Muscle layer of colon (tissue), 2 donors: ENCODE data around the gene PLEKHJ1.

Experiments used
- H3K27ac ChIP-seq: one replicate; pipeline ENCODE4 v1.7.0; 2013; ENCODE audit warnings: low read depth, mild to moderate bottlenecking, low read length, moderate library complexity
- H3K27me3 ChIP-seq, 2 donors: one replicate each; pipeline ENCODE4 v1.7.0; 2013; ENCODE audit warnings: low read length in 2 of 2, mild to moderate bottlenecking in 2 of 2; ENCODE audit not compliant: insufficient read depth in 2 of 2, control insufficient read depth in 1 of 2
- H3K36me3 ChIP-seq: one replicate; pipeline ENCODE4 v1.7.0; 2013; ENCODE audit warnings: mild to moderate bottlenecking, low read length; ENCODE audit not compliant: insufficient read depth
- H3K4me1 ChIP-seq: one replicate; pipeline ENCODE4 v1.7.0; 2013; ENCODE audit warnings: mild to moderate bottlenecking, low read length; ENCODE audit not compliant: insufficient read depth
- H3K4me3 ChIP-seq, 2 donors: one replicate each; pipeline ENCODE4 v1.7.0; 2013; ENCODE audit warnings: low read length in 2 of 2, low read depth in 1 of 2, mild to moderate bottlenecking in 1 of 2, moderate library complexity in 1 of 2
- H3K9ac ChIP-seq: one replicate; pipeline ENCODE4 v1.7.0; 2013; ENCODE audit warnings: low read length
- H3K9me3 ChIP-seq: one replicate; pipeline ENCODE4 v1.7.0; 2013; ENCODE audit warnings: mild to moderate bottlenecking, low read length
- donor health status: abdominal sarcoma.
- donor health status: Adenocarcinoma of cecum.

Gene PLEKHJ1

GRCh38 chr19:2252055-2252796, 16.1 kb upstream of the PLEKHJ1 start:
- Histone ChIP-seq H3K4me3 (no peak overlapping the region), H3K27me3 (peaks cover 11 to 58% of the 10 kb centered on the region in 2 donors)

GRCh38 chr19:2251106-2252054, 15.3 kb upstream of the PLEKHJ1 start:
- Histone ChIP-seq H3K9me3 (no peaks in the 10 kb centered on the region), H3K4me3 (no peak overlapping the region), H3K9ac (no peak overlapping the region), H3K4me1 (peaks cover 4% of the 10 kb centered on the region), H3K36me3 (peaks cover 12% of the 10 kb centered on the region), H3K27me3 (peaks cover 11 to 58% of the 10 kb centered on the region in 2 donors), H3K27ac (no peak overlapping the region)

More at GRCh38 chr19:2252055-2252796, 16.1 kb upstream of the PLEKHJ1 start:
- Histone ChIP-seq H3K27ac (no peak overlapping the region), H3K36me3 (peaks cover 4% of the 10 kb centered on the region), H3K9ac (no peak overlapping the region), H3K9me3 (no peaks in the 10 kb centered on the region), H3K4me1 (peaks cover 4% of the 10 kb centered on the region)

- Histone ChIP-seq H3K9ac (no peak overlapping the region), H3K27me3 (peaks cover 11 to 54% of the 10 kb centered on the region in 2 donors), H3K36me3 (peaks cover 18% of the 10 kb centered on the region), H3K9me3 (no peaks in the 10 kb centered on the region), H3K27ac (no peak overlapping the region), H3K4me3 (no peak overlapping the region), H3K4me1 (peaks cover 4% of the 10 kb centered on the region)
These were observed 14.6 kb upstream of the PLEKHJ1 start for GRCh38 chr19:2250766-2251105.

GRCh38 chr19:2249880-2250765, 14.0 kb upstream of the PLEKHJ1 start:
- H3K4me1 ChIP-seq, result peaks cover 4% of the 10 kb centered on the region
- no peak overlapping the region for H3K27ac ChIP-seq
- H3K9ac ChIP-seq, result no peak overlapping the region
- peaks cover 25% of the 10 kb centered on the region for H3K36me3 ChIP-seq
- no peaks in the 10 kb centered on the region for H3K9me3 ChIP-seq
- peaks cover 11 to 52% of the 10 kb centered on the region in 2 donors for H3K27me3 ChIP-seq
- no peak overlapping the region for H3K4me3 ChIP-seq

- peaks cover 4% of the 10 kb centered on the region for H3K4me1 ChIP-seq
- H3K36me3 ChIP-seq, result peaks cover 33% of the 10 kb centered on the region
- peaks cover 11 to 48% of the 10 kb centered on the region in 2 donors for H3K27me3 ChIP-seq
These were observed 13.1 kb upstream of the PLEKHJ1 start, which contains the start of gene AMH for GRCh38 chr19:2249010-2249866. AMH (plus strand) TSS chr19:2249323; CDS start chr19:2249333, 10 bp downstream.

GRCh38 chr19:2248136-2249009, 12.2 kb upstream of the PLEKHJ1 start:
- Histone ChIP-seq H3K27ac (no peak overlapping the region), H3K9ac (no peak overlapping the region), H3K9me3 (no peaks in the 10 kb centered on the region), H3K27me3 (peaks cover 10 to 40% of the 10 kb centered on the region in 2 donors), H3K4me1 (peaks cover 4% of the 10 kb centered on the region), H3K36me3 (peaks cover 42% of the 10 kb centered on the region), H3K4me3 (no peak overlapping the region)

More at GRCh38 chr19:2249010-2249866, 13.1 kb upstream of the PLEKHJ1 start, which contains the start of gene AMH:
- Histone ChIP-seq H3K4me3 (no peak within 1 kb of the TSS), H3K9ac (no peak within 1 kb of the TSS), H3K27ac (no peak within 1 kb of the TSS), H3K9me3 (no peaks in the 10 kb centered on the region)

GRCh38 chr19:2247433-2248101, 11.4 kb upstream of the PLEKHJ1 start:
- Histone ChIP-seq H3K4me1 (peaks cover 4% of the 10 kb centered on the region), H3K9ac (no peak overlapping the region), H3K9me3 (no peaks in the 10 kb centered on the region), H3K4me3 (no peak overlapping the region), H3K27me3 (peaks cover 2 to 31% of the 10 kb centered on the region in 2 donors), H3K27ac (no peak overlapping the region), H3K36me3 (peaks cover 47% of the 10 kb centered on the region)

GRCh38 chr19:2246801-2247361, 10.8 kb upstream of the PLEKHJ1 start:
- Histone ChIP-seq H3K27me3 (peaks cover 0 to 25% of the 10 kb centered on the region in 2 donors), H3K4me1 (peaks cover 2% of the 10 kb centered on the region), H3K9me3 (no peaks in the 10 kb centered on the region), H3K4me3 (no peak overlapping the region), H3K27ac (no peak overlapping the region), H3K36me3 (peaks cover 47% of the 10 kb centered on the region), H3K9ac (no peak overlapping the region)

- peaks cover 0 to 20% of the 10 kb centered on the region in 2 donors for H3K27me3 ChIP-seq
- peaks cover 47% of the 10 kb centered on the region for H3K36me3 ChIP-seq
- H3K4me3 ChIP-seq, result no peak overlapping the region
- H3K4me1 ChIP-seq, result peaks cover 4% of the 10 kb centered on the region
- H3K9me3 ChIP-seq, result no peaks in the 10 kb centered on the region
- no peak overlapping the region for H3K9ac ChIP-seq
- no peak overlapping the region for H3K27ac ChIP-seq
These were observed 10.0 kb upstream of the PLEKHJ1 start for GRCh38 chr19:2246014-2246620.
